Measurements from ENCODE around the gene BAIAP2L2. TPM values are rescaled to one million over a fixed set of nuclear protein-coding genes. Genes with fewer than 3 reads are reported as not detected.
A peak's percentile ranks its signal among the peaks of the same experiment; 100 is the strongest.
"Not testable (repeated sequence)": the region's sequence is repeated elsewhere in the genome, so short reads cannot be mapped to it uniquely, and the experiment has no call there.

Gene BAIAP2L2
- polyA plus RNA-seq, 3 donors from 2014 or later = 0.21 TPM; not detected in 2

- Mint-ChIP-seq H3K27me3 (ENCODE audit: low read depth in 3 of 3) (peaks cover 0 to 2% (median 0%) of the 10 kb centered on the region in 3 donors), H3K4me1 (peaks cover 0 to 3% of the 10 kb centered on the region in 2 donors), H3K36me3 (peaks cover 0 to 17% (median 5%) of the 10 kb centered on the region in 3 donors), H3K9me3 (no peaks in the 10 kb centered on the region), H3K27ac (peak overlapping the region in 3 of 6 donors; percentile 7 to 50 (median 21)), H3K4me3 (no peak overlapping the region)
- DNase-seq = no peak
These were observed 13.9 kb upstream of the BAIAP2L2 start for GRCh38 chr22:38124236-38124974.

- Mint-ChIP-seq H3K27me3 (ENCODE audit: low read depth in 3 of 3) (peaks cover 0 to 2% (median 0%) of the 10 kb centered on the region in 3 donors), H3K9me3 (no peaks in the 10 kb centered on the region), H3K27ac (no peak overlapping the region), H3K4me3 (no peak overlapping the region), H3K4me1 (peaks cover 0 to 3% of the 10 kb centered on the region in 2 donors), H3K36me3 (peaks cover 6 to 25% (median 8%) of the 10 kb centered on the region in 3 donors)
- DNase-seq = no peak
These were observed 12.1 kb upstream of the BAIAP2L2 start for GRCh38 chr22:38122616-38123015.

GRCh38 chr22:38120359-38121110 is 10.1 kb upstream of the BAIAP2L2 start:
- H3K27me3 Mint-ChIP-seq (ENCODE audit: low read depth in 3 of 3) = peaks cover 0 to 2% (median 0%) of the 10 kb centered on the region in 3 donors
- peaks cover 0 to 3% of the 10 kb centered on the region in 2 donors for H3K4me1 Mint-ChIP-seq
- H3K27ac Mint-ChIP-seq = no peak overlapping the region
- no peak for DNase-seq
- no peaks in the 10 kb centered on the region for H3K9me3 Mint-ChIP-seq
- H3K36me3 Mint-ChIP-seq = peaks cover 6 to 17% (median 8%) of the 10 kb centered on the region in 3 donors
- H3K4me3 Mint-ChIP-seq = no peak overlapping the region

- H3K4me1 Mint-ChIP-seq, H3K27ac Mint-ChIP-seq: not testable (repeated sequence)
These were observed 8.3 kb upstream of the BAIAP2L2 start for GRCh38 chr22:38118747-38119146.

GRCh38 chr22:38118182-38118581 is 7.7 kb upstream of the BAIAP2L2 start:
- no peaks in the 10 kb centered on the region for H3K9me3 Mint-ChIP-seq
- peaks cover 6 to 13% of the 10 kb centered on the region in 2 donors for H3K4me1 Mint-ChIP-seq
- H3K36me3 Mint-ChIP-seq = peaks cover 9 to 25% (median 10%) of the 10 kb centered on the region in 3 donors
- no peak for DNase-seq
- H3K27ac Mint-ChIP-seq = peak overlapping the region in 3 of 6 donors; percentile 40 to 46 (median 45)
- H3K4me3 Mint-ChIP-seq = no peak overlapping the region
- H3K27me3 Mint-ChIP-seq (ENCODE audit: low read depth in 3 of 3) = peaks cover 2 to 5% (median 2%) of the 10 kb centered on the region in 3 donors

More at GRCh38 chr22:38118747-38119146, 8.3 kb upstream of the BAIAP2L2 start:
- peaks cover 9 to 25% (median 10%) of the 10 kb centered on the region in 3 donors for H3K36me3 Mint-ChIP-seq
- DNase-seq; H3K9me3 Mint-ChIP-seq; H3K27me3 Mint-ChIP-seq (ENCODE audit: low read depth in 3 of 3); H3K4me3 Mint-ChIP-seq: not testable (repeated sequence)

GRCh38 chr22:38117556-38117955 is 7.1 kb upstream of the BAIAP2L2 start:
- peaks cover 9 to 28% (median 10%) of the 10 kb centered on the region in 3 donors for H3K36me3 Mint-ChIP-seq
- DNase-seq; H3K27me3 Mint-ChIP-seq (ENCODE audit: low read depth in 3 of 3); H3K9me3 Mint-ChIP-seq; H3K4me3 Mint-ChIP-seq: not testable (repeated sequence)
- H3K27ac Mint-ChIP-seq = peak overlapping the region in 1 of 6 donors; percentile 40
- peaks cover 6 to 15% of the 10 kb centered on the region in 2 donors for H3K4me1 Mint-ChIP-seq

- Mint-ChIP-seq H3K36me3 (peaks cover 9 to 28% (median 10%) of the 10 kb centered on the region in 3 donors), H3K27me3 (ENCODE audit: low read depth in 3 of 3) (peaks cover 12 to 23% (median 14%) of the 10 kb centered on the region in 3 donors), H3K4me3 (no peak overlapping the region), H3K27ac (no peak overlapping the region), H3K9me3 (no peaks in the 10 kb centered on the region), H3K4me1 (peaks cover 6 to 15% of the 10 kb centered on the region in 2 donors)
- no peak for DNase-seq
These were observed 5.1 kb upstream of the BAIAP2L2 start for GRCh38 chr22:38115423-38116205.

- Mint-ChIP-seq H3K9me3 (peaks cover 0 to 1% (median 0%) of the 10 kb centered on the region in 6 donors), H3K36me3 (peaks cover 9 to 26% (median 10%) of the 10 kb centered on the region in 3 donors), H3K27ac (peak overlapping the region in 5 of 6 donors; percentile 68 to 95 (median 93)), H3K4me1 (peaks cover 6 to 15% of the 10 kb centered on the region in 2 donors), H3K4me3 (peak overlapping the region in 2 of 5 donors; percentile 37 to 62), H3K27me3 (ENCODE audit: low read depth in 3 of 3) (peaks cover 18 to 32% (median 23%) of the 10 kb centered on the region in 3 donors)
- DNase-seq = peak; percentile 79 to 82 (median 81)
These were observed 4.3 kb upstream of the BAIAP2L2 start for GRCh38 chr22:38114484-38115398.

- H3K4me3 Mint-ChIP-seq = no peak overlapping the region
- no peak for DNase-seq
- H3K9me3 Mint-ChIP-seq = peaks cover 0 to 2% (median 0%) of the 10 kb centered on the region in 6 donors
- H3K4me1 Mint-ChIP-seq = peaks cover 12 to 20% of the 10 kb centered on the region in 2 donors
- peaks cover 33 to 52% (median 44%) of the 10 kb centered on the region in 3 donors for H3K27me3 Mint-ChIP-seq (ENCODE audit: low read depth in 3 of 3)
- H3K36me3 Mint-ChIP-seq = peaks cover 3 to 19% (median 4%) of the 10 kb centered on the region in 3 donors
- peak overlapping the region in 1 of 6 donors; percentile 72 for H3K27ac Mint-ChIP-seq
These were observed 1.9 kb upstream of the BAIAP2L2 start for GRCh38 chr22:38112381-38112780.

GRCh38 chr22:38111925-38112355 is 1.5 kb upstream of the BAIAP2L2 start:
- Mint-ChIP-seq H3K27me3 (ENCODE audit: low read depth in 3 of 3) (peaks cover 34 to 52% (median 44%) of the 10 kb centered on the region in 3 donors), H3K27ac (peak overlapping the region in 1 of 6 donors; percentile 49), H3K36me3 (peaks cover 3 to 19% (median 4%) of the 10 kb centered on the region in 3 donors), H3K4me1 (peaks cover 13 to 20% of the 10 kb centered on the region in 2 donors), H3K4me3 (no peak overlapping the region), H3K9me3 (peaks cover 0 to 2% (median 0%) of the 10 kb centered on the region in 6 donors)
- DNase-seq = no peak

GRCh38 chr22:38110863-38111852 is 674 bp upstream of the BAIAP2L2 start:
- Mint-ChIP-seq H3K36me3 (peaks cover 3 to 19% (median 4%) of the 10 kb centered on the region in 3 donors), H3K27me3 (ENCODE audit: low read depth in 3 of 3) (peaks cover 37 to 55% (median 44%) of the 10 kb centered on the region in 3 donors), H3K4me3 (peak overlapping the region in 1 of 5 donors; percentile 35), H3K4me1 (peaks cover 17 to 22% of the 10 kb centered on the region in 2 donors), H3K27ac (peak overlapping the region in 4 of 6 donors; percentile 21 to 75 (median 57)), H3K9me3 (peaks cover 0 to 2% (median 0%) of the 10 kb centered on the region in 6 donors)
- DNase-seq = no peak

Data from immature natural killer cell (primary cell).